ENCODE data around the gene LTB4R2.

Gene LTB4R2, protein sequence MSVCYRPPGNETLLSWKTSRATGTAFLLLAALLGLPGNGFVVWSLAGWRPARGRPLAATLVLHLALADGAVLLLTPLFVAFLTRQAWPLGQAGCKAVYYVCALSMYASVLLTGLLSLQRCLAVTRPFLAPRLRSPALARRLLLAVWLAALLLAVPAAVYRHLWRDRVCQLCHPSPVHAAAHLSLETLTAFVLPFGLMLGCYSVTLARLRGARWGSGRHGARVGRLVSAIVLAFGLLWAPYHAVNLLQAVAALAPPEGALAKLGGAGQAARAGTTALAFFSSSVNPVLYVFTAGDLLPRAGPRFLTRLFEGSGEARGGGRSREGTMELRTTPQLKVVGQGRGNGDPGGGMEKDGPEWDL

DNA sequence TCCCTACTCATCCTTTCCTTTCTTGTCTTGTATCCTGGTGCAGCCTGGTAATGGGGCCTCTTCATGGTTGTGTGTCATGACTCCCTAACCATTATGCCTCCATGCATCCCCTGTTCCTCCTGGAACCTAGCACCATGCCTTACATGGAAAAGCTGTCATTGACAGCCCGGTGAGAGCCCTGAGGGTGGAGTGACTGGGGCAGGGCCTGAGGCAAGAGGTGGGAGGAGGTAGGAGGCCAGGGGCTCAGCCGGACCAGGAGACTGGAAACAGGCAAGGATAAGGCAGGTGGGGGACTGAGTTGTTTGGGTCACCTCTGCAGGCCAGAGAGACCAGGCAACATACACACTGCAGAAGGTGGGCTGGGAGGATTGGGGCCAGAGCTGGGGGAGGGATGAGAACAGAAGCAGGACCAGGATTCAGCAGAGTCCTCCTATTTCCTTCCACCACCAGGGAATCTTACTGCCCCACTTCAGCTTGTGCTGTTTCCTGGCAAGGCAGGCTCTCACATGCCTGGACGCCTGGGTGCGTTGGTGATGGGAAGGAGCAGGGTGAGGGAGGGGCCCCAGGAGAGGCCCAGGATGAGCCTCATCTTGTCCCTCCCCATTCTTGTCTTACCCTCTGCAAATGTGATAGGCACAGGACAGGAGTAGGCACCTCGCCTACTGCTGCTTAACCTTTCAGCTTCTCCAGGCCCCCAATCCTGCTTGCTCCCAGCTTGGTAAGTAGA, at the start of gene LTB4R2:
Gene LTB4R2 (plus strand): TSS at position 603 of the 727 bp plus-strand sequence. CDS start 525 bp downstream, outside the sequence.
- DNase-seq: no peak

DNA sequence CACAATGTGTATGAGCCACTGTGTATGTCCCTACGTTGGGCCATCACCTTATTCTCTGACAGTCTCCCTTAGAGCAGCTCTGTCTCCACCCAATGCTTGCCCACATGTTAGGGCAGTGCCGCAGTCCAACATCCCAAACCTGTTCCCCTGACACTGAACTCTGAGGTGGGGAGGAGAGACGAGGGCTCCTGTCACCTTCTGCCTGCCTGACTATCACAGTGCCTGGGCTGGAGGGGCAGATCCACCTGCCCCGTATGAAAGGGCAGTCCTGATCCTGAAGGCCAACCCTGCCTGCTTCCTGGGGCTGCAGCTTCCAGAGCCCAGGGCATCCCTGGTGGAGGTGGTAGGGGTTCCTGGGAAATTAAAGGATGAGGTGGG, 49.2 kb upstream of the LTB4R2 start:
- no peak for DNase-seq

DNA sequence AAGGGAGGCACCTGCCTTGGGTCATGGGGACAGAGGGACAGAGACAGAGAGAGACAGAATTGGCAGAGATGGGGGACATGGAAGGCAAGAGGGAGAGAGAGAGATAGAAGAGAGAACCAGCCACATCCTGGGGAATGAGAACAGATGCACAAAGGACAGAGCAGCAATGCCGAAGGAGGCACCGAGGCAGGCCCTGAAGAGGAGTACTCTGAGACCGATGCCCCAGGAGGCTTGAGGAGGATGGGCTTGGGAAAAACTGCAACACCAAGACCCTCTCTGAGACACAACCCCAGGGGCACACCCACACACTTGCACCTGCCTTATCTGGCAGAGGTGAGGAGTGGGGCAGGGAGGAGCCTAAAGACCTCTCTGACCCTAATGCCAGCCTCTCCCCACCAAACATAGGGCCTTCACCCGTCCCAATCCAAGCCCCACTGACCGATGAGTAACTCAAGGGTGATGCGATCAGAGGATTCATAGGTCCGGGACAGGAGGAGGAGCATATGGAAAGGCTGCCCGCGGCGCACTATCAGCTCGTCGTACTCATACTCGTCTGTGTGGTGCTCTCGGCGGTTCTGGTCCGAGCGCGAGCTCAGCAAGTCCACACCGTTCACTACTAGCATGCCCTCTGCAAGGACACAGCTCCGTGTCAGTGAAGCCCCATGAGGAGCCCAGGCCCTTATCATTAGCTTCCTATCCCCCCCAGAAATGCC, 48.5 kb upstream of the LTB4R2 start:
- DNase-seq: no peak

DNA sequence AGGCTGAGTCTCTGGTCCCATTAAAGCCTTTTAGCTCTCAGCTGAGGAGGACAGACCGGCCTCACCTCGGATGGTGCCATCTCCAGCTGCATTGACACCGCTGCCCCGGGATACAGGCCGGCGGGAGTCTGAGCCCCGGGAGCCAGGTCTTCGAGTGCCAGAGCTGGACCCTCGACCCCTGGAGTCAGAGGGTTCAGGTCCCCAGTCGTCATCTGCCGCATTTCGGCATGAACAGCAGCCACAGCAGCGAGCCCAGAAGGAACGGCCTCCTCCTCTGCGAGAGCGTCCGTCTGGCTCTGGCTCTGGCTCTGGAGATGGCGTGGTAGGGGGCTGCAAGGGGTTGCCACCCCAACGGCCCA, 48.0 kb upstream of the LTB4R2 start:
- no peak for DNase-seq

DNA sequence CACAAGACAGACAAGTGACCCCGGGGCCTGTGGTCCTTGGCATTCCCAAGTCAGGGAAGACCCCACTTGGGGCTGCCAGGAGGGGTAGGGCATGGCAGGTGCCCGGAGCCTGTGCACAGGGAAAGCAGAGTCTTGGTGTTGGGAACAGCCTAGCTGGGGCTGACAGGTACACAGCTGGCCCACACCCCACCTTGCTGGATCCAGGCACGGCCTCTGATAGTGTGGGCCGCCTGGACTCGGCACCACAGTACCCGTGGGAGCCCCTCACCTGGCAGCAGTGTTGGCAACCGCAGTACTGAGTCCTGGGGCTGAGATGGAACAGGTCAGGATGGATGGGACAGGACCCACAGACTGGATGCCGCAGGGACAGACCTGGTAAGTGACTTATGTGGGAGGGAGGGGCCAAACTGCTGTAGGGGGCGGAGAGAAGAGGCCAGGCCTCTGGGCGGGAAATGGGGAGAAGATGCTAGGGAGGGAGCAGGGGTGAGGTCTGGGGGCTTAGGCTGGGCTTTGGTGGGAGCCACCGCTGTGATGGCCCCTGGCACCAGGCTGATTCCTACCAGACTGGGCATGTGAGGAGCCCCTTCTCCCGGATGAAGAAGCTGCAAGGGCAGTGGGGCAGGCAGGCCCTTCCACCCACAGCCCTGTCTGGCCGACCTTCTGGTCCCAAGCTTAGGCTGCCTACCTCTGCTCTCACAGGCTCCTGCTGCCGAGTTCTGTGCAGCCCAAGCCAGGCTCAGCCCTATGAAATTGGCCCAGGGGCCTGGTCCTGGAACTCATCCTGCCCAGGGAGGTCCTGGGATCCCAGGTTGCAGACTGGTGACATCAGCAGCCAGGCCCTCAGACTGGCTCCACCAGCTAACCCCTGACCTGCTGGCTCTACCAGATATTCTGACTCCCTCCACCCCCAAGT, 46.9 kb upstream of the LTB4R2 start, which contains the start of gene TGM1:
Gene TGM1 (minus strand): TSS at position 357 of the 913 bp plus-strand sequence. CDS start 825 bp downstream, outside the sequence.
- DNase-seq: no peak

DNA sequence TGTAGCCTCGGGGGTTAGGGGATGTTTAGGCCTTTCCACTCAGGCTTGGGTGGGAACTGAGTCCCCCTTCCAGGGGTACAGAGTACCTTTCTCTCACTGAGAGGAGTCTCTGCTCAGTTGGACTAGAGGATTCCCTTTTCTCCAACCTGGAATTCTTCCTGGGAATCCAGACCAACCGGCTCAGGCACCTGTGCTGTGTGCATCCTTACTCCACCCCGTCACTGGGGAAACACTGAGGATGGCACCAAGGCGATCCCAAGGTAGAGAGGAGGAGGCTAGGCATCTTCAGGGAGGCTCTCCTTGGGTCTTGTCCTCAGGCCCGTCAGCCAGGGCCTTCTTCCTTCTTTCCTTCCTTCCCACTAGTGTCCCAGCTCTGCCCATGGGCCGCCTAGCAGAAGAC, 46.1 kb upstream of the LTB4R2 start:
- no peak for DNase-seq

DNA sequence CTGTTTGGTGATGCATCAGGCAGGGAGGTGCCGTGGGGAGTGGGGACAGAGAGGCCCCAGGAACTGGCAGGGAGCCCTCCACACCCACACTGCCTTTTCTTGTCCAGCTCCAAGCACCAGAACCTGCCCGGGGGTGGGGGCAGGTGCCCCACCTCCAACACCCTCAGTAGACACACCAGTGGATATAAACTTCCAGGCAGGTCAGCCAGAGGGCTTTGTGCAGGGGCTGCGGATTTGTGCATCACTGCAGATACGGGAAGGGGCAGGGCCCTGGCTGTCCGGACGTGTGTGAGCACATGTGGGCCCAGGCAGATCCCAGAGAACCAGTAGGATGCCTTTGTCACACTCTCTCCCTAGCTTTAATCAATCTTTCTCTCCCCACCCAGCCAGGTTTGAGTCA, 45.6 kb upstream of the LTB4R2 start:
- no peak for DNase-seq

DNA sequence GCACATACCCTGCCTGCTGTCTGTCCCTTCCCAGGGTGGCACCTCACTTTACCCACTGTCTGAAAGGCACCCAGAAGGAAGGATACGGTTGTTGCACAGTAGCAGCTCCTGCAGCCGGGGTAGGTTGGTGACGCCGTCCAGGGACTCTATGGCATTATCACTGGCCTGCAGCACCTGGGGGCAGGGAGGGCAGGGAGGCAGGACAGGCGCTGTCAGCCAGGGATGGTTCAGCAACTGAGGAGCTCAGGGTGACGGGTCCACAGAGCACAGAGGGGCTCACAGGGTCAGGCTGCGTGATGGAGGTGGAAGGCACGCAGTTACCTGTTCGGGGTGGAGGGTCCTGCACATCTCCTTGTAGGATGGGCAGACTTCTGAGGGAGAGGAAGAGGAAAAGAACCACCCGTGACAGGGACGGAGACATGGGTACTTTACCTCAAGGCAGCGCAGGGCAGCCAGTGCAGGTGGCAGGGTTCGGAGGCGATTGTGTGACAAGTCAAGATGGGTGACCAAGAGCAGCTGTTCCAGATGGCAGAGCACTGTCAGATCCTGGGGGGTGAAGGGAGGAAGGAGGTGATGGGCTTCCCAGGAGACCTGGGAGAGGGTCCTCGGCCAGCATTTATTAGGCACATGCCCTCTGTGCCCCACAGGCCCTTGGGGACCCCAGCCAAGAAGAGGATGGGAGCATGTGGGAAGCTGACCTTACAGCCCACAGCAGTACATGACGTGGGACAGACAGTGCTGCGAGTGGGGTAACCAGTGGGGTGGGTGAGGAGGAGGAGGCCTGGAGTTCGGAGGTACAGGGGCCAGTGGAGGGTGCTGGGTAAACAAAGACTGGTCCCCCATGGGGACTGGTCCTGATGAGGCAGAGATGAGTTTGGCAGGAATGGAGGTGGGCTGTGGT, 43.3 kb upstream of the LTB4R2 start:
- no peak for DNase-seq

DNA sequence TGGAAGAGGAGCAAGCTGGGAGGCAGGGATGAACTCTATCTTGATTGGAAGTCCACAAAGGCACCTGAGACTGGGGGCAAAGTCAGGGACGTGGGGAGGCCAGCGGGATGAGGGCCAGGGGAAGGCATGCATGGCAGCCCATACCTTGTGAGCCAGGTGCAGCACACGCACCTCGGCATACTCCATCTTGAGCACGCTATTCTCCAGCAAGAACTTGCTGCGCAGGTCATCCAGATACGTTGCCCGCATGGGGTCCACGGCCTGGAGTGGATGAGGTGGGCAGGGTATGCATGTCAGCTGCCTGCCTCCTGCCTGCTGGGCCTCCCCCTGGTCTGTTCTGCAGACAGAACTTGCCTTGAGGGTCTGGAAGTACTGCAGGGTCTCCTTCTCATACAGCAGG, 42.4 kb upstream of the LTB4R2 start:
- DNase-seq: no peak

DNA sequence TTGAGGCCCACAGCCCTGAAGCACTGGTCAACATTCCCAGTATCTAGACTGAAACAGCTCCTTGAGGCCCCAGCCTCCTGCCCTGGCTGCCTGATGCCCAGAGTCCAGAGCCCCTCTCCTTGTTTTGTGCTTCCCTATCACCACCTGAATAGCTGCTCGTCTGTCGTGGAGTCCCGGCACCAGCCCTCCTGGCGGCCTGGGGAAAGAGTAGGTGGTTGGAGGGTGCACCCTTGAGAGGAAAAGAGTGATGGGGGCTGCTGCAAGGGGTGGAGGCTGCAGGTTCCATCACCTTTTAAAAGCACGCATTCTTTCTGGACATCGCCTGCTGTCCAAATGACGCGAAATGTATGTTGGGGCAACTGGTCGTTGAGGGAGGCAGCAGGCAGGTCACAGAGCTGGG, 41.7 kb upstream of the LTB4R2 start:
- no peak for DNase-seq

DNA sequence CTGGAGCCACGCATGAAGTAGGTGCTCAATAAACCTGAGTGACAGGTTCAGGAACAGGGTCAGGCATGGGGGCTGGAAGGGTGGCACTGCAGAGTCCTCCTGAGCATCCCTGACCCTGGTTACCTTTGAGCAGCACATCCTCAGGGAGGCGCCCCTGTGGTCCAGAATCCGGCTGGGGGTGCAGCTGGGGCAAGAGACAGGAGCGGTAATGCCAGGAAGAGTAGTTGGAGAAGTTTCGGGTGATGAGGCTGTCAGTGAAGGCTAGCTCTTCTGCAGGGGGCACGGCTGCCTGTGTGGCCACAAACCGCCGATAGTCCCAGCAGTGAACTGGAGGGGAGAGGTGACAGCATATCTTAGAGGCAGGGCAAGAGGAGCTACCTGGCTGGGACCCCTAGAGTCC, 40.6 kb upstream of the LTB4R2 start:
- DNase-seq: no peak

DNA sequence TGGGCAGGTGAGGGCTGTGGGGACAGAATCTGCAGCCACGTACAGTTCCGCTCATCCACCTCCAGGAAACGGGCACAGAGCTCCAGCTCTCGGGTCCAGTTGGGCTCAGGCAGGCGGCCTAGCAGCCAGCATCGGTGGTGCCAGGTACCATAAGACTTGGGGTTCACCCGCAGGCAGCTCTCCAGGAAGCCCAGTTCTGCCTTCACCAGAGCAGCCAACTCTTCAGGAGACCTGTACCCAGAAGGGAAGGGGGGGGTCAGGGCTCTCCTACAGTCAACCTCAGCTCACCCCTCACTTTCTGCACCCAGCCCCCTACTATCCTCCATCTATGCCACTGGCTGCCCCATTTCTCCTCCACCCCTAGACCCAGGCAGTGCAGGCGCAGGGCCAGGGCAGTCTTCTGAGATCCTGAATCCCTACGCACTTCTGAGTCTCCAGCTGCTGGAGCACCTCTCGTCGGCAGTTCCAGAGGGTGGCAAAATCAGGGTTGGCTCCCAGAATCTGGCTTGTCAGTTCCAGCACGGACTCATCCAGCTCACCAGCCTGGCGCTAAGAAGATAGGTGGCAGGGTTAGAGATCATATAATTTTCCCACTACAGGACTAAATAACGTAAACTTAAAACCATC, 39.9 kb upstream of the LTB4R2 start:
- no peak for DNase-seq

DNA sequence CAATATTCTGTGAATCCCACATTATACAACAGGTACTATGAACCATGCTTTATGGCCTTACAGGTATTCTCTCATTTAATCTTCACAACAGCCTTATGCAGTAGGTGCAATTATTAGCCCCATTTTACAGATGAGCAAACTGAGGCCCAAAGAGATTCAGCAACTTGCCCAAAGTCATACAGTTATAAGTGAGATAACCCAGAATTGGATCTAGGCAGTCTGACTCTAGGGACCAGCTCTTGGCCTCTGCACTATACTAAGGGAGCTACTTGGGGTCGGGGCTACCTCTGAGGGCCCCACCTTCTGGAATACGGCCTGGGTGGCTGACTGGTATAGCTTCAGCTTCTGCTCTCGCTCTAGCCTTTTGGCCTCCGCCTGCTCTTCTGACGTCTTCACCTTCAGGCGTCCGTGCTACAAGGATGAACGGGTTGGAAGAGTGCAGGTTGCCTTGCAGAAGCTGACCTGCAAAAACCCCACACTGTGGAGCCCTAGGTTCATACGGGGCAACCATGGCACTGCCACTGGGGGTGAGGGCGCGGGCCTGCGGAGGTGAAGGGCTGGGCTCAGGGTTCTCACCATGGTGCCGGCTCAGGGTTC, 39.3 kb upstream of the LTB4R2 start:
- DNase-seq: no peak

DNA sequence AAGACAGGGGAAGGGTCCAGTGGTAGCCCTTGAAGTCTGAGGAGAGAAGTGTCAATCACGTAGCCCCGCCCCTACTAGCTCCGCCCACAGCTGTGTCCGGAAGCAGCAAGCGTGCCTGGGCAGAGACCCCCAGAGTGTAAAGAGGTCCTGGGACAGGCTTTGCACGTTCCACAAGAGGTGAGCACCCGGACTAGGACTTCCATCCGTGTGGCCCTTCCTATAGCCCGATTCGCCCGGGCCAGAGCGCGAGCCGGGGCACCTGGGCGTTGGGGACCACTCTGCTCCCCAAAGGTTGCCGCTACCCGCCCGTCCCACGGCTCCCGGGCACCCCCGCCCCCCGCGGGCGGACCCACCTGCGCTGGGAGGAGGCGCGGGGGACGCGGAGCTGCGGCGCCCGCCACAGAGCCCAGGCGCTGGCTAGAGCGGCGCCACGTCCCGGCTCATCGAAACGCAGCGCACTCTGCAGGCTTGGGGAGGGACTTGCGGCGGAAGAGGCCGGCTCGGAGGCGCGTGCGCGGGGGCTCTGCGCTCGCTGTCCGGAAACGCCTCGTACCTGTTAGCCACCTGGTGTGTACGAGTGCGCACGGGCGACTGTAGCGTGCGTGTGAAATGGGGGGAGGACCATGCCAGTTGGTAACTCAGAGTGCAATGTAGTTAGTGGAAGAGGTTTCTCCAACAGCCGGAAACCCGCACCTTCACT, 38.7 kb upstream of the LTB4R2 start, which contains the start of gene RABGGTA:
Gene RABGGTA (minus strand): TSS at position 464 of the 700 bp plus-strand sequence. CDS start 482 bp downstream, outside the sequence.
- DNase-seq: peak; percentile 92

DNA sequence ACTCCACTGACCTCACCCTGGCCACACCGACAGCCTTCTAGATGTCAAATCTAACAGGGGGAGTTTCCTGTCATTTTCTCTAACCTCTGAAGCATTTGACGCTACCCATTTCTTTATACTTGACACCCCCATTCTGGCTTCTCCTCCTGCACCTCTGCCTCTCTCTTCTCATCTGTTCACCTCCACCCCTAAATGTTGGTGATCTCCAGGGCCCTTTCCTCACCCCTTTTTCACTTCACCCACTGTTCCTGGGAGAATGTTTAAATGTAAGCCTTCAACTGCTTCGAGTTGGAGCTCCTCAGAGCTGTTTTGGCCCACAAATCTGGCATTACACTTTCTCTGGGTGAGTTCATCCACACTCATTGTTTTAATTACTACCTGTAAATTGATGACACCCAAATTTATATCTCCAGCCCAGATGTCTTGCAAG, 38.1 kb upstream of the LTB4R2 start:
- no peak for DNase-seq

DNA sequence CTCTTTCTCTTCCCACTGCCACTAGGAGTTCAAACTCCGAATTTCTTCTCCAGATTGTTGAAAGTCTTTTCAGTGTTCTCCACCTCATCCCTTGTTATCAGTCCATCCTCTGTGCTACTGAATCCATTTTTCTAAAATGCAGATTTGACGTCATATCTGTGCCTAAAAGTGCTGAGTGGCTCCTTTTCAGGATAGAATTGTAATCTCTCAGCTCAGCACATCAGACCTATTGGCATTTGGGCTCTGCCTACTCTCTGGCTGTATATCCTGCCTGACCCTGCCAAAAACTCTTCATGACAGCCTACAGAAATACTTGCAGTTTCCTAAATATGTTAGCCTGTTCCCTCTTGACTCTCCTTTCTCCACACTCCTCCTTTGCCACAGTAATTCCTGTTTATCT, 37.5 kb upstream of the LTB4R2 start:
- no peak for DNase-seq

DNA sequence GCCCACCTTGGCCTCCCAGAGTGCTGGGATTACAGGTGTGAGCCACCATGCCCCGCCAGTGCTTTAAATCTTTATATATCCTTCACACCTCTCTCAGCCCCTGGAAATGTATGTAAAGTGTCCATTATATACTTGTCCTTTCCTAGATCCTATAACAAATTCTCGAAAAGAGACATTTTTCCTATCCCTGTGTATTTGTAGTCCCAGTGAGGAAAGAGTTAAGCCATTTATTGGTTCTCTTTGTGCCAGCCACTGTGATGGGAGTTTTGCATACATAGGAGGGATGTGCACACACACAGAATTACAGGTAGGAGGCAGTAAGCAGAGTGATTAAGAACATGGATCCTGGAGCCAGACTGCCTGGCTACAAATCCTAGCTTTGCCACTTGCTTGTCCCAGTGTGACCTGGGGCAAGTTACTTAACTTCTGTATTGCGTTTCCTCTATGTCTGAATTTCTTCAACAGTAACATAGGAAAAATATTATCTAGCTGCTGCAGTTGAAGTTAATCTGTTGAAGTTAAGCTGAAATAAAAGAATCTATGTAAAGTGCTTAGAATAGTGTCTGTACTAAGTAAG, 36.4 kb upstream of the LTB4R2 start:
- peak; percentile 46 for DNase-seq

DNA sequence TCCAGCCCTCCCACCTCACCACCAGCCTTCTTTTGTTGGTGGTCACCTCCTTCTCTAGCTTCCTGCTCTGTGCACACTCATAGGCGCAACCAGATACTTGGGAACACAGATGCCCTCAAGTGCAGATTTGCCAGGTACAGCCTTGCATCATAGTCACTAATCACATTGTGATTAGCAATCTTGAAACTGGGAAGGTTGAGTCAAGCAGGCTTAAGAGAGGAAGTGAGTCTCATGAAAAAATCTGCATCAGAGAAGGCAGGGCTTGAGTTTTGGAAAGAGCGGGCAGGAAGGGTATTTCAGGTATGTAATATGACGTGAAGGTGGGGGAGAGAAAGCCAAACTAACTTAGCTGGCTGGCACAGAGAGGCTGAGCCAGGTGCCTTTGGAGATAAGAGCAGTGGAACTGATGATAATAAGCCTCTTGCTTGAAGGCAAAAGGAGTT, 35.8 kb upstream of the LTB4R2 start:
- DNase-seq: peak; percentile 69

DNA sequence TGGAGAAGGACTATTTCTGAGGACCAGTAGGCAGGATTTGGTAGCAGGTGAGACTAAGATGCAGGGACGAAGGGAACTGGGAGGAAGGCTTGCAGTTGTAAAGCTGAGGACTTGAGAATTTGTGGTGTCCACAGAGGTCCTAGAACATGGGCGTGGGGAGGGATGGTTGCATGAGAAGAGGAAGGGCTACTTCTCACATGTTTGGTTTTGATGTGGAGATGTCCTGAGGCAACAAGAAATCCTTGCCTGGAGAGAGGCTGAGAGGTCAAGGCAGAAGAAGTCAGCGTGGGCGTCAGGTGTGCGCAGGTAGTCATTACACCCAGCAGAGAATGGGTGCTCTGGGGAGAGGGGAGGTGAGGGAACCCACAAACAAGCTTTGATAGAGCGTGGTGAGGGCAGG, 32.9 kb upstream of the LTB4R2 start:
- DNase-seq: no peak

Measured in hematopoietic multipotent progenitor cell treated with erythropoietin and hydrocortisone succinate and interleukin-3 and kit ligand, for 6 days (in vitro differentiated cells).